GM18951 (cell line): Measurements from ENCODE around the gene IKZF5.

Experiments
- POLR2A ChIP-seq: IDR thresholded peaks from 4 replicates; pipeline ENCODE4 v1.6.1; 2011; ENCODE audit warnings: mild to moderate bottlenecking; ENCODE audit not compliant: insufficient read length, insufficient read depth; ENCODE audit errors: extremely low read depth
- in situ Hi-C: fragments of 300-500 bp; cut with MboI; formaldehyde crosslinking; loops from one replicate; pipeline ENCODE4 v1.12.0; 2022; ENCODE audit warnings: low sequenced_read_pairs, mixed read lengths, inconsistent platforms; ENCODE audit not compliant: unreplicated experiment

The IKZF5 gene

GRCh38 chr10:123007558-123008354 lies 839 bp downstream of the IKZF5 start:
- TF ChIP-seq POLR2A = no peak
- in situ Hi-C loops = no loop called here

DNA sequence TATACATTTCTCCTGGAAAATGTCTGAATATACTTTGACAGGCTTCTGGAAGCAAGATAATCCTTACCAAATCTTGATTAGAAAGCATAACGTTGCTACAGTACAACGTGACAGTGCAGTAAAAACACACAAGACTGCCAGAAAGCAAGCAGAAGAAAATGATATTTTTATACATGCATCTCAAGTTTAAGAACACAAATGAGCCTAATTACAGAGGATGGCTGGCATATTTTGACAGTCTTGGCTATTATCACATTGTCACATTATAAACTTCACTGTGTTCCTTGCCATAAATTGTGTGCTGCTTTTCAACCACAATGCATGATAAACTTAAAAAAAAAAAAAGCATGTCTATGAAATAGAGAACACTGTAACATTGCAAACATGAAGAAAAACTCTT lies 4.3 kb downstream of the IKZF5 start:
- in situ Hi-C loops = no loop called here
- no peak for TF ChIP-seq POLR2A

- TF ChIP-seq POLR2A = no peak
- in situ Hi-C loops = no loop called here
Measured at GRCh38 chr10:123001370-123001769, 7.2 kb downstream of the IKZF5 start.

DNA sequence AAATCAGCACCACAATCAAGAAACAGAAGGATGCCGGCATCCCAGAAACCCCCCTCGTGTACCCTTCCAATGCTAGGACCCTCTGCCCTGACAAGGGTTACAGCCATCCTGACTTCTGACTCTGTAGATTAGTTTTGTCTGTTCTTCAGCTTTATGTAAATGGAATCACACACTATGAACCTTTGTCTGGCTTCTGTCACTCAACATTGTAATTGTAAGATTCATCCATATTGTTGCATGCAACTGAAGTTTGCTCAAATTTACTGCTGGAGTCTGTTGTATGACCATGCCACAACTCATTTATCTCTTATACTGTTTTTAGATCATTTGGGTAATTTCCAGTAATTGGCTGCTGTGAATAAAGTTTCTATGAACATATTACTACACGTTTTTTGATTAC lies 8.4 kb downstream of the IKZF5 start:
- in situ Hi-C loops = no loop called here
- no peak for TF ChIP-seq POLR2A

DNA sequence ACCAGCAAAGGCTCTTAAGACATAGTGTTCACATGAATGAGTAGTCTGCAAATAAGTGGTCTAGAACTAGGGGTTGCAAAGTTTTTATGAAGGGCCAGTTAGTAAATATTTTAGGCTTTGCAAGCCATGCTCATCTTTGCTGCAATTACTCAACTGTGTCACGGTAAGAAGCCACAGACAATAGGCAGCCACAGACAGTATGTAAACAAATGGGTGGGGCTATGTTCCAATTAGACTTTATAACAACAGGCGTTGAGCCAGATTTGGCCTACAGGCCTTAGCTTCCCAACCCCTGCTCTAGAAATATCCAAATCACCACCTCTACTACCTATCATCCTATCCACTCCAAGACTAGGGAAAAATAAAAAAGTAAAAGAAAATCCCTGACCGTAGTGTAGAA lies 9.2 kb downstream of the IKZF5 start:
- in situ Hi-C loops = no loop called here

DNA sequence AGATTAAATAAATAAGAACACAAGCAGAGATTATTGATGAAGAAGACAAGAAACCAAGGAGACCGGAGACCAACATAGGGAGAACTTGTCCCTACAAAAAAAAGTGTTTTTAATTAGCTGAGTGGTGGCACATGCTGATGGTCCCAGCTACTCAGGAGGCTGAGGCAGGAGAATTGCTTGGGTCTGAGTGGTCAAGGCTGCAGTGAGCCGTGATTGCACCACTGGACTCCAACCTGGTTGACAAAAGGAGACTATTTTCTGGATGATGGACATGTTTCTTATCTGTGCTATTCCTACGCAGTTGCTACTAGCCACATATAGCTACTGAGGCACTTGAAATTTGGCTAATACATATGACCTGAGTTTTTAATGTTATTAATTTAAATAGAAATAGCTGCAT lies 9.7 kb downstream of the IKZF5 start:
- in situ Hi-C loops = no loop called here
- no peak for TF ChIP-seq POLR2A

More for the DNA sequence above, 9.2 kb downstream of the IKZF5 start:
- no peak for TF ChIP-seq POLR2A

DNA sequence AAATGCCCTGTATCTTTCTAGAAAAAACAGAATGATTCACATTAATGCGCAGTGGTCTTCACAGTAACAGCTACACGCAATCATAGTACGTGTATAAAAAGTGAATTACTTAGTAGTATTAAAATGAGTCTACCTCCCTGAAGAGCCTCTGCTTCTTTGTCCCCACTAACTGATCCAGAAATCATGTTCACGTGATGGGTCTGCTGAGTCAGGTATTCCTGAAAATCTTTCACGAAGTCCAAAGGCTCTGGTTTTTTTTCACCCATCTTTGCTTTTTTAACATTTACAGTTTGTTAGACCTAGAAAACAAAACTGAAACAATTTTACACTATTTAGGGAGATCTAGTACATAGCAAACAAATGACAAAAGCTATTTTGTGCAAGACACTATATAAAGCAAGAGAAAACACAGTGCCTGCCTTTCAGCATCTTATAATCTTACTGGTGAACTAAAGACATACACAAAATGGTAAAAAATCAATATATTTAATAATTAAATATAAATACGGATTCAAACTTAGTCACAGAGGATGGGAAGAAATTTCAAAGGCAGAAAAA lies 10.2 kb downstream of the IKZF5 start:
- TF ChIP-seq POLR2A = no peak
- in situ Hi-C loops = no loop called here

GRCh38 chr10:122997864-122998263 lies 10.7 kb downstream of the IKZF5 start:
- TF ChIP-seq POLR2A = no peak
- in situ Hi-C loops = no loop called here

- in situ Hi-C loops = no loop called here
- no peak for TF ChIP-seq POLR2A
Measured at GRCh38 chr10:122995936-122996335, 12.7 kb downstream of the IKZF5 start.

GRCh38 chr10:122993797-122994336 lies 14.7 kb downstream of the IKZF5 start:
- no peak for TF ChIP-seq POLR2A
- in situ Hi-C loops = no loop called here

DNA sequence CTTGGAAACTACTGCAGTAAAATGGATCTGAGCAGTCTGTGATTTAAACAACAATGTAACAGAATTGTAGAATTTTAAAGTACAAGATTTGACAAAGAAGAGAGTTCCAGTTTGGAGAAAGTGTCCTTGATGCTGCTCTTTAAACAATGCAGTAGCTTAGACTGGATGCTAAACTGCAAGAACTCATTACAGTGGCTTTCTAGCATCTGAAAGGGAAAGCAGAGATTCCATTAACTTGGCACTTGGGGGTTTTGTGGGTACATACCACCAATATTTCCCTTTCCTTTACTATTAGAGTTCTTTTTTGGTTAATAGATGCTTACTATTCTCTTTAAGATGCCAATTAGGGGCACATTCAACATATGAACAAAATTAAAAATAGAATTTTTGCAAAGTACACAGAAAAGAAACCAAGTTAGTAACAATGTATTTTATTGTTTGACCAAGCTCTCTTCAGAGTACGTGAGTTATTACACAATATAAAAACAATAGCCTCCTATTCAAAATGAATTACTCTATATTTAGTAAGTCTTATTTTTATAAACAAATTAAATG lies 16.5 kb downstream of the IKZF5 start:
- in situ Hi-C loops = no loop called here
- no peak for TF ChIP-seq POLR2A

DNA sequence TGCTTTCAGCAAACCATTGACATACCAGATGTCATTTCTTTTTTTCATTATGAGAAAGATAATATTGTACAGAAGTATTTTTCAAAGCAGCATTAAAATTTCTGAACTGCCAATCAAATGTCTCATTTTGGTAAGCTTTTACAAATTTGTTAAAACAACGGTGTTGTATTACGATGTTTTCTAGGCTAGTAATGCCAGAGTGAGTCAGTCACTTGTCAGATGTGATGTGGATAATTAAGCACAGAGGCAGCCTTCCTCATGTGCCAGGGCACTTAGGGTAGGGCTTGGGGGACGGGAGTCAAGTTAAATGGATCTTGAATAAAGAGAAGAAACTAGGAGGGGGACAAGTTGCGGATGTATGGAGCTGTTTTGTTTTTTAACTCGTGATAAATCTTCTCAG lies 18.3 kb downstream of the IKZF5 start:
- no peak for TF ChIP-seq POLR2A
- in situ Hi-C loops = no loop called here

DNA sequence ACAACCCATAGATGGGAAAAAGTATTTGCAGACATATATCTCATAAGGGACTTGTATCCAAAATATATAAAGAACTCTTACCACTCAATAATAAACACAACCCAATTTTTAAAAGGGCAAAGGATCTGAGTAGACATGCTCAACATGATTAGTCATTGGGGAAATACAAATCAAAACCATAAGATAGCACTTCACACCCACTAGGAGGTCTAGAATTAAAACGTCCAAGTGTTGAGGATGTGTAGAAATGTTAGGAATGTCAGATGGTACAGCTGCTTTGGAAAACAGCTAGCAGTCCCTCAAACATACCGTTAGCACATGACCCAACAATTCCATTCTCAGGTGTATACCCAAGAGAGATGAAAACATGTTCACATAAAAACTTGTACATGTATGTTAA lies 20.1 kb downstream of the IKZF5 start:
- in situ Hi-C loops = no loop called here
- no peak for TF ChIP-seq POLR2A

GRCh38 chr10:122986335-122986734 lies 22.3 kb downstream of the IKZF5 start:
- TF ChIP-seq POLR2A = no peak
- in situ Hi-C loops = no loop called here

DNA sequence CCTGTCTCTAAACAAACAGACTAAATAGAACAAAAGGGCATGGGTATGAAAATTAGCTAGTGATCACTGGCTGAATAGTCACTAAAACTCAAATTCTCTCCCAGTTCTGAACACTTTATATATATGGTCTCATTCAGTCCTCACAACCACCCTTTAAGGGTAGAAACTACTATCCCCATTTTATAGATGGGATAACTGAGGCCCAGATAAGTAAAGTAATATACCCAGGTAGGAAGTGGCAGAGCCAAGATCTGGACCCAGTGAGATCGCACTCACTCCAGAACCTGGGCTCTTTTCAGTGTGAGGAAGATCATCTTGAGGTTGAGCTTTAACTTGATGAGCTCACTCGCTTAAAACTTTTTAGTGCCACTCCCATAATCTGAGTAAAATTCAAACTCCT lies 23.9 kb downstream of the IKZF5 start:
- in situ Hi-C loops = no loop called here
- no peak for TF ChIP-seq POLR2A
